Left ventricle myocardium inferior (tissue), 1 donor: ENCODE data around the gene GMNN. TPM values are rescaled to one million over a fixed set of nuclear protein-coding genes. Genes with fewer than 3 reads are reported as not detected.

Source experiments
- DNase-seq: peaks from one replicate; pipeline ENCODE4 v3.0.0-alpha.2; 2020
- H3K27ac ChIP-seq: fragments of 200-600 bp; replicated peaks from 2 replicates; pipeline ENCODE4 v1.8.0; 2021
- H3K27me3 ChIP-seq: fragments of 200-600 bp; 2 replicates; pipeline ENCODE4 v1.8.0; 2021; ENCODE audit warnings: low read depth
- H3K36me3 ChIP-seq: fragments of 200-600 bp; 2 replicates; pipeline ENCODE4 v1.8.0; 2021
- H3K4me1 ChIP-seq: fragments of 200-600 bp; 2 replicates; pipeline ENCODE4 v1.8.0; 2021
- H3K4me3 ChIP-seq: fragments of 200-600 bp; 2 replicates; pipeline ENCODE4 v1.8.0; 2021; ENCODE audit warnings: mild to moderate bottlenecking, moderate library complexity
- H3K9me3 ChIP-seq: fragments of 200-600 bp; replicated peaks from 2 replicates; pipeline ENCODE4 v1.8.0; 2021
- intact Hi-C: fragments of 100-400 bp; cut with micrococcal nuclease; formaldehyde crosslinking; loops from one replicate; pipeline ENCODE4 v1.11.0; 2022
- total RNA-seq: library from RNA; stranded (reverse); fragmentation: NEBNext Ultra II Directional; extraction: Animal tissue kit (Norgen Biotek cat#: 25700); gene quantifications from one replicate; pipeline ENCODE4 v1.2.1, GENCODE V29; 2021
- TF ChIP-seq, protein P1 (sequence below): fragments of 200-600 bp; IDR thresholded peaks from 2 replicates; pipeline ENCODE4 v1.8.0; 2021; ENCODE audit warnings: antibody characterized with exemption, mild to moderate bottlenecking, borderline replicate concordance
- donor health status: DM: no; HTN: yes; CAD: no; lungs with severe emphysema.

The GMNN gene
- total RNA-seq, 1 donor from 2014 or later: 8.1 TPM

DNA sequence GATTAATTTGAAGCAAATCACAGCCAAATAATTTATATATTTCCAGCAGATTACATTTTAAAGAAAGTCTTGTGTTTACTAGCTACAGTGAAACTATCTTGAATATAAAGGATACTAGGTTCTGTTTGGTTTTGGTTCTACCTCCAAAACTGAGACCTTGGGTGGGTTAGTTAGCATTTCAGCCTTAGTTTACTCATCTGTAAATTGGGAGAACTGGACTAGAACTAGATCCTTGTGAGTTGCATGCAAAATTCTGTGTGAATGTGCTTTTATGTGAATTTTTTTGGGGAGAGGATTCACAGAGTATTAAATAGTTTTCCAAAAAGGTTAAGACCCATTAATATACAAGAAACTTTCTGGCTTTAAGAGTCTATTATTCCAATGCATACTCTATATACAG is 4.1 kb downstream of the GMNN start:
- no peak overlapping the region for H3K27ac ChIP-seq
- H3K4me3 ChIP-seq: no peak overlapping the region
- H3K4me1 ChIP-seq: peaks cover 35% of the 10 kb centered on the region
- DNase-seq: no peak
- no peaks in the 10 kb centered on the region for H3K27me3 ChIP-seq
- H3K9me3 ChIP-seq: no peaks in the 10 kb centered on the region
- intact Hi-C loops: no loop called here
- TF ChIP-seq, protein P1, sequence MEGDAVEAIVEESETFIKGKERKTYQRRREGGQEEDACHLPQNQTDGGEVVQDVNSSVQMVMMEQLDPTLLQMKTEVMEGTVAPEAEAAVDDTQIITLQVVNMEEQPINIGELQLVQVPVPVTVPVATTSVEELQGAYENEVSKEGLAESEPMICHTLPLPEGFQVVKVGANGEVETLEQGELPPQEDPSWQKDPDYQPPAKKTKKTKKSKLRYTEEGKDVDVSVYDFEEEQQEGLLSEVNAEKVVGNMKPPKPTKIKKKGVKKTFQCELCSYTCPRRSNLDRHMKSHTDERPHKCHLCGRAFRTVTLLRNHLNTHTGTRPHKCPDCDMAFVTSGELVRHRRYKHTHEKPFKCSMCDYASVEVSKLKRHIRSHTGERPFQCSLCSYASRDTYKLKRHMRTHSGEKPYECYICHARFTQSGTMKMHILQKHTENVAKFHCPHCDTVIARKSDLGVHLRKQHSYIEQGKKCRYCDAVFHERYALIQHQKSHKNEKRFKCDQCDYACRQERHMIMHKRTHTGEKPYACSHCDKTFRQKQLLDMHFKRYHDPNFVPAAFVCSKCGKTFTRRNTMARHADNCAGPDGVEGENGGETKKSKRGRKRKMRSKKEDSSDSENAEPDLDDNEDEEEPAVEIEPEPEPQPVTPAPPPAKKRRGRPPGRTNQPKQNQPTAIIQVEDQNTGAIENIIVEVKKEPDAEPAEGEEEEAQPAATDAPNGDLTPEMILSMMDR: no peak
- peaks cover 18% of the 10 kb centered on the region for H3K36me3 ChIP-seq

DNA sequence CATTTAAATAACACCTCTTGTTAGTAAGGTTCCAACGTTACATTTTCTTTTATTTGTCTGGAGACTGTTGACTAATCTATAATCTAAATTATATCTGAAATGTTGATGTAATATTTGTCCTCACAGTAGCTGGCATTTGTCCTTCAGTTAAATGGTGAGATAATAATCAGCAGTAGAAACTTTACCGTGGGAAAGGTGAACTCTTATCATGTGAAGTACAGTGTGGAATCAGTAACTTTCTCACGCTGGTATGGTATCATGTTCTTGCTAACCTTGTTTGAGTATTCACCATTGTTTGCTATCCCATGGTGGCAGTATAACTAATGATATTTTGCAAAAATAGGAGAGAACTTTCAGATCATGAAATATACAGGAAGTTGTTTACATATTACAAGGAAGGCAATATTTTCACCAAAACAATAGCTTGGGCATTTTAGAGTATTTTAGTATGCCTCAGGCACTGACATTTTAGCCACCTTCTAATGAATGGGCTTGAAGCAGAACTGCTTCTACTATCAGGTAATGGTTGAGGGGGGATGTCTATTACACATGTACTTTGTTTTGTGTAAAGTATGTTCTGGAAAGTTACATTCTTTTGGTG is 4.8 kb downstream of the GMNN start:
- no peaks in the 10 kb centered on the region for H3K27me3 ChIP-seq
- H3K4me1 ChIP-seq: peaks cover 31% of the 10 kb centered on the region
- TF ChIP-seq, protein P1: no peak
- H3K9me3 ChIP-seq: no peaks in the 10 kb centered on the region
- intact Hi-C loops: no loop called here
- no peak overlapping the region for H3K27ac ChIP-seq
- DNase-seq: no peak
- H3K4me3 ChIP-seq: no peak overlapping the region
- peaks cover 24% of the 10 kb centered on the region for H3K36me3 ChIP-seq

DNA sequence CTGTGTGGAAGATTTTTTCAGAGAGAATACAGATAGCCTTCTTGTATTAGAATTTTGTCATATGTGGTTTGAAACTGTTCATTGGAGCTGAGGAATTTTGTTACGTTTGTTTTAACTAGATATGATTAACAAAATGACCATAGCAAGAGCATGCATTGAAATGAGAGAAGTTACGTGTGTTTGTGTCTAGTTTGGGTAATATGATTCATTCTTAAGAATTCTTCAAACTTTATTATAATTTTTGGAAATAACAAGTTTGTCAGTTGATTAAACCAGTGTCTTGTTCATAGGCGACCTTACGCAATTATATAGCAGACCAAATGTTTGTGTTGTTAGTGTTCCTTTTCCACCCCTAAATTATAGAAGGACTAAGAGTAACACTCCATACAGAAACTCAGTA is 5.5 kb downstream of the GMNN start:
- Histone ChIP-seq H3K36me3 (peaks cover 29% of the 10 kb centered on the region), H3K27ac (no peak overlapping the region), H3K4me3 (no peak overlapping the region), H3K9me3 (no peaks in the 10 kb centered on the region), H3K4me1 (peaks cover 27% of the 10 kb centered on the region), H3K27me3 (no peaks in the 10 kb centered on the region)
- no peak for DNase-seq
- TF ChIP-seq, protein P1: no peak
- intact Hi-C loops: no loop called here

DNA sequence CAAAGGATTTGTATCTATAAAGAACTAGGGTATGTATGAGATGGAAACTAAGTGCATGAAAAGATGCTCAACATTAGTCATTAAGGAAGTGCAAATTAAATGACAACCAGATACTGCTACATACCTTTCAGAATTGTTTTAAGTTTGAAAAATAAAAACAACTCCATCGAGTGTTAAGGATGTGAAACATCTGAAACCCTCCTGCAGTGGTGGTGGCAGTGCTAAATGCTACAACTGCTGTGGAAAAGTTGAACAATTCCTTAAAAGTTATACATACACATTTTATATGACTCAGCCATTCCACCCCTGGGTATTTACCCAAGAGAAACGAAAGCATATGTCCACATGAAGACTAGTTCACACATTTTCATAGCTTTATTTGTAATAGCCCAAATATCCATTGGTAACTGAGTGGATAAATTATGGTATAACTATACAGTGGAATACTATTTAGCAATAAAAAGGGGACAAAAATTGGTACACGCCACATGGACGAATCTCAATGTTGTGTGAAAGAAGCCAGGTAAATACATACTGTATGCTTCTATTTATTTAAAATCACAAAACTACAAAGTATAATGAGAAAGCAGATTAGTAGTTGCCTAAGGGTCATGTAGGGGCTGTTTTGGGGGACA is 13.4 kb downstream of the GMNN start:
- Histone ChIP-seq H3K27ac (no peak overlapping the region), H3K27me3 (no peaks in the 10 kb centered on the region), H3K36me3 (peaks cover 47% of the 10 kb centered on the region), H3K4me1 (no peaks in the 10 kb centered on the region), H3K9me3 (no peaks in the 10 kb centered on the region), H3K4me3 (no peak overlapping the region)
- intact Hi-C loops: no loop called here
- no peak for DNase-seq
- TF ChIP-seq, protein P1: no peak

DNA sequence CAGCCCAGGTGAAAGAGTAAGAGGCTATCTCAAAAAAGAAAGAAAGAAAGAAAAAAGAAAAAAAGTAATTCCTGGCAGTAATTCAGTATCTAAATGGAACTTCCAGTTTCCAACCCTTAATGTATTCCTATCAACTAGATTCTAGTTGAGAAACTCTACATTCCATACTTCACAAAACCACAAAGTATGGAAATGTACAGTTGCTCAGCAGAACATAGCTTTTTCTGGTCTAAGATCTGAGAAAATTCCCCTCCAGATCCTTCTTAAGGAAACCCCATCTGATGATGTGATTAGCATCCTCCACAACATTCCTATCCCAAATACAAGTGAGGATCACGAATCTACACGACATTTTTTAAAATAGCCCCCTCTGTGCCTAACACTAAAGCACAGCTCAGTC is 20.4 kb downstream of the GMNN start:
- no peak for DNase-seq
- intact Hi-C loops: no loop called here
- Histone ChIP-seq H3K27me3 (no peaks in the 10 kb centered on the region), H3K4me3 (no peak overlapping the region), H3K27ac (no peak overlapping the region), H3K36me3 (no peaks in the 10 kb centered on the region), H3K9me3 (no peaks in the 10 kb centered on the region), H3K4me1 (no peaks in the 10 kb centered on the region)
- TF ChIP-seq, protein P1: no peak
